Activated CD4-positive, alpha-beta memory T cell treated with anti-CD3 and anti-CD28 coated beads for 36 hours (primary cell): ENCODE results near the gene WDFY4. TPM values are rescaled to one million over a fixed set of nuclear protein-coding genes. Genes with fewer than 3 reads are reported as not detected.

Experiments
- CTCF ChIA-PET: fragments of 350-600 bp; sonication (Branson Sonifier 250); formaldehyde crosslinking; loops from one replicate; lab custom pipeline; 2021; ENCODE audit warnings: antibody characterized with exemption, inconsistent platforms; lab: Charles Lee
- POLR2A ChIA-PET: fragments of 350-600 bp; sonication (Branson Sonifier 250); formaldehyde crosslinking; loops from one replicate; lab custom pipeline; 2021; ENCODE audit warnings: antibody characterized with exemption; lab: Charles Lee
- DNase-seq: peaks from one replicate; pipeline ENCODE4 v3.0.0-alpha.2; 2020
- H3K27ac Mint-ChIP-seq: one replicate; pipeline ENCODE4 v1.8.0; 2021; ENCODE audit warnings: mixed read lengths
- H3K27me3 Mint-ChIP-seq: one replicate; pipeline ENCODE4 v1.8.0; 2021; ENCODE audit warnings: mixed read lengths
- H3K36me3 Mint-ChIP-seq: one replicate; pipeline ENCODE4 v1.8.0; 2021; ENCODE audit warnings: mixed read lengths
- H3K4me1 Mint-ChIP-seq: one replicate; pipeline ENCODE4 v1.8.0; 2021; ENCODE audit warnings: low read depth, mixed read lengths
- H3K4me3 Mint-ChIP-seq: one replicate; pipeline ENCODE4 v1.8.0; 2021; ENCODE audit warnings: mild to moderate bottlenecking, mixed read lengths
- H3K9me3 Mint-ChIP-seq: one replicate; pipeline ENCODE4 v1.8.0; 2021; ENCODE audit warnings: mixed read lengths
- intact Hi-C: fragments of 100-400 bp; cut with micrococcal nuclease; formaldehyde crosslinking; loops from one replicate; pipeline ENCODE4 v1.15.1; 2023
- total RNA-seq, 2 experiments: library from RNA; stranded (reverse); gene quantifications; one replicate each; pipeline ENCODE4 v1.2.3, GENCODE V29; 2021

The WDFY4 gene
- total RNA-seq, 2 experiments from 2014 or later = not detected

- no peaks in the 10 kb centered on the region for H3K9me3 Mint-ChIP-seq
- no peak for DNase-seq
- peaks cover 4% of the 10 kb centered on the region for H3K27me3 Mint-ChIP-seq
- no peaks in the 10 kb centered on the region for H3K4me1 Mint-ChIP-seq
- no peak overlapping the region for H3K4me3 Mint-ChIP-seq
- ChIA-PET POLR2A (no interaction called here), CTCF (no interaction called here)
- intact Hi-C loops = no loop called here
- H3K27ac Mint-ChIP-seq = no peak overlapping the region
- no peaks in the 10 kb centered on the region for H3K36me3 Mint-ChIP-seq
These were observed 193.4 kb downstream of the WDFY4 start for GRCh38 chr10:48878091-48878490.

GRCh38 chr10:48879451-48879850 lies 194.8 kb downstream of the WDFY4 start:
- intact Hi-C loops = no loop called here
- Mint-ChIP-seq H3K27ac (no peak overlapping the region), H3K4me1 (no peaks in the 10 kb centered on the region), H3K27me3 (peaks cover 4% of the 10 kb centered on the region), H3K9me3 (no peaks in the 10 kb centered on the region), H3K4me3 (no peak overlapping the region), H3K36me3 (no peaks in the 10 kb centered on the region)
- ChIA-PET CTCF (no interaction called here), POLR2A (no interaction called here)
- DNase-seq = no peak

GRCh38 chr10:48880016-48880705 lies 195.5 kb downstream of the WDFY4 start:
- H3K27me3 Mint-ChIP-seq = peaks cover 4% of the 10 kb centered on the region
- H3K36me3 Mint-ChIP-seq = no peaks in the 10 kb centered on the region
- ChIA-PET CTCF (no interaction called here), POLR2A (no interaction called here)
- no peaks in the 10 kb centered on the region for H3K9me3 Mint-ChIP-seq
- no peaks in the 10 kb centered on the region for H3K4me1 Mint-ChIP-seq
- no peak overlapping the region for H3K27ac Mint-ChIP-seq
- DNase-seq = no peak
- intact Hi-C loops = no loop called here
- no peak overlapping the region for H3K4me3 Mint-ChIP-seq

GRCh38 chr10:48881937-48882336 lies 197.3 kb downstream of the WDFY4 start:
- Mint-ChIP-seq H3K4me3 (no peak overlapping the region), H3K9me3 (no peaks in the 10 kb centered on the region), H3K27ac (no peak overlapping the region), H3K36me3 (no peaks in the 10 kb centered on the region), H3K4me1 (no peaks in the 10 kb centered on the region), H3K27me3 (peaks cover 4% of the 10 kb centered on the region)
- no peak for DNase-seq
- ChIA-PET POLR2A (no interaction called here), CTCF (no interaction called here)
- intact Hi-C loops = no loop called here

- ChIA-PET POLR2A (no interaction called here), CTCF (no interaction called here)
- no peak overlapping the region for H3K27ac Mint-ChIP-seq
- H3K4me3 Mint-ChIP-seq = no peak overlapping the region
- intact Hi-C loops = no loop called here
- no peaks in the 10 kb centered on the region for H3K9me3 Mint-ChIP-seq
- DNase-seq = no peak
- no peaks in the 10 kb centered on the region for H3K36me3 Mint-ChIP-seq
- peaks cover 4% of the 10 kb centered on the region for H3K27me3 Mint-ChIP-seq
- H3K4me1 Mint-ChIP-seq = no peaks in the 10 kb centered on the region
These were observed 198.2 kb downstream of the WDFY4 start for GRCh38 chr10:48882881-48883280.

- intact Hi-C loops = no loop called here
- no peaks in the 10 kb centered on the region for H3K9me3 Mint-ChIP-seq
- H3K27ac Mint-ChIP-seq = no peak overlapping the region
- peaks cover 4% of the 10 kb centered on the region for H3K27me3 Mint-ChIP-seq
- H3K4me1 Mint-ChIP-seq = no peaks in the 10 kb centered on the region
- no peaks in the 10 kb centered on the region for H3K36me3 Mint-ChIP-seq
- no peak for DNase-seq
- no peak overlapping the region for H3K4me3 Mint-ChIP-seq
- ChIA-PET CTCF (no interaction called here), POLR2A (no interaction called here)
These were observed 199.0 kb downstream of the WDFY4 start for GRCh38 chr10:48883701-48884100.

- H3K9me3 Mint-ChIP-seq = no peaks in the 10 kb centered on the region
- no peak overlapping the region for H3K27ac Mint-ChIP-seq
- H3K4me1 Mint-ChIP-seq = no peaks in the 10 kb centered on the region
- POLR2A ChIA-PET = no interaction called here
- intact Hi-C loops = no loop called here
- no peak for DNase-seq
- H3K27me3 Mint-ChIP-seq = peaks cover 4% of the 10 kb centered on the region
- no peak overlapping the region for H3K4me3 Mint-ChIP-seq
- CTCF ChIA-PET = no interaction called here
- no peaks in the 10 kb centered on the region for H3K36me3 Mint-ChIP-seq
These were observed 199.7 kb downstream of the WDFY4 start for GRCh38 chr10:48884179-48885045.

- intact Hi-C loops = no loop called here
- DNase-seq = no peak
- H3K4me1 Mint-ChIP-seq = no peaks in the 10 kb centered on the region
- H3K4me3 Mint-ChIP-seq = no peak overlapping the region
- CTCF ChIA-PET = no interaction called here
- no peaks in the 10 kb centered on the region for H3K36me3 Mint-ChIP-seq
- peaks cover 4% of the 10 kb centered on the region for H3K27me3 Mint-ChIP-seq
- POLR2A ChIA-PET = no interaction called here
- no peak overlapping the region for H3K27ac Mint-ChIP-seq
- H3K9me3 Mint-ChIP-seq = no peaks in the 10 kb centered on the region
These were observed 200.7 kb downstream of the WDFY4 start for GRCh38 chr10:48885376-48885775.

GRCh38 chr10:48887982-48888381 lies 203.3 kb downstream of the WDFY4 start:
- intact Hi-C loops = no loop called here
- no peaks in the 10 kb centered on the region for H3K9me3 Mint-ChIP-seq
- H3K27me3 Mint-ChIP-seq = no peaks in the 10 kb centered on the region
- POLR2A ChIA-PET = no interaction called here
- no peak for DNase-seq
- no peaks in the 10 kb centered on the region for H3K36me3 Mint-ChIP-seq
- H3K27ac Mint-ChIP-seq = no peak overlapping the region
- H3K4me1 Mint-ChIP-seq = no peaks in the 10 kb centered on the region
- CTCF ChIA-PET = no interaction called here
- H3K4me3 Mint-ChIP-seq = no peak overlapping the region

GRCh38 chr10:48890888-48891850 lies 206.5 kb downstream of the WDFY4 start:
- POLR2A ChIA-PET = no interaction called here
- CTCF ChIA-PET = no interaction called here
- Mint-ChIP-seq H3K9me3 (no peaks in the 10 kb centered on the region), H3K36me3 (no peaks in the 10 kb centered on the region), H3K27me3 (no peaks in the 10 kb centered on the region), H3K4me1 (no peaks in the 10 kb centered on the region), H3K4me3 (no peak overlapping the region), H3K27ac (no peak overlapping the region)
- no peak for DNase-seq
- intact Hi-C loops = no loop called here

GRCh38 chr10:48894911-48895802 lies 210.5 kb downstream of the WDFY4 start:
- no peaks in the 10 kb centered on the region for H3K4me1 Mint-ChIP-seq
- no peak overlapping the region for H3K27ac Mint-ChIP-seq
- H3K9me3 Mint-ChIP-seq = no peaks in the 10 kb centered on the region
- CTCF ChIA-PET = no interaction called here
- H3K36me3 Mint-ChIP-seq = no peaks in the 10 kb centered on the region
- H3K27me3 Mint-ChIP-seq = peaks cover 1% of the 10 kb centered on the region
- no peak for DNase-seq
- POLR2A ChIA-PET = no interaction called here
- intact Hi-C loops = no loop called here
- H3K4me3 Mint-ChIP-seq = no peak overlapping the region
